Endodermal cell (in vitro differentiated cells): ENCODE data around the gene M1AP. TPM values are rescaled to one million over a fixed set of nuclear protein-coding genes. Genes with fewer than 3 reads are reported as not detected.

Source experiments
- DNase-seq: peaks from one replicate; pipeline ENCODE4 v3.0.0-alpha.2; 2017
- H3K27ac ChIP-seq: 2 replicates; pipeline ENCODE4 v1.5.1; 2013; ENCODE audit warnings: mild to moderate bottlenecking, low read depth, low read length, moderate library complexity
- H3K27me3 ChIP-seq: 2 replicates; pipeline ENCODE4 v1.6.1; 2013; ENCODE audit warnings: mild to moderate bottlenecking, low read length, moderate library complexity; ENCODE audit not compliant: insufficient read depth, control insufficient read depth, poor library complexity, severe bottlenecking
- H3K36me3 ChIP-seq: 2 replicates; pipeline ENCODE4 v1.7.0; 2013; ENCODE audit warnings: mild to moderate bottlenecking, low read length, moderate library complexity; ENCODE audit not compliant: control insufficient read depth, insufficient read depth
- H3K4me1 ChIP-seq: one replicate; pipeline ENCODE4 v1.7.0; 2013; ENCODE audit warnings: low read length; ENCODE audit not compliant: control insufficient read depth, insufficient read depth
- H3K4me3 ChIP-seq: 2 replicates; pipeline ENCODE4 v1.5.1; 2013; ENCODE audit warnings: mild to moderate bottlenecking, low read length, moderate library complexity
- H3K9ac ChIP-seq: 2 replicates; pipeline ENCODE4 v1.6.1; 2013; ENCODE audit warnings: mild to moderate bottlenecking, low read length, moderate library complexity; ENCODE audit not compliant: poor library complexity, severe bottlenecking; ENCODE audit errors: extremely low read depth
- H3K9me3 ChIP-seq: 2 replicates; pipeline ENCODE4 v1.6.1; 2013; ENCODE audit warnings: mild to moderate bottlenecking, low read length, moderate library complexity; ENCODE audit not compliant: control insufficient read depth
- H3K27ac Mint-ChIP-seq: 2 replicates; pipeline ENCODE4 v1.8.0; 2020; ENCODE audit warnings: mixed read lengths
- H3K27me3 Mint-ChIP-seq: 2 replicates; pipeline ENCODE4 v1.8.0; 2021; ENCODE audit warnings: mild to moderate bottlenecking, mixed read lengths; ENCODE audit not compliant: insufficient read depth
- H3K36me3 Mint-ChIP-seq: 2 replicates; pipeline ENCODE4 v1.8.0; 2020; ENCODE audit warnings: low read depth, mixed read lengths
- H3K4me1 Mint-ChIP-seq: 2 replicates; pipeline ENCODE4 v1.8.0; 2020; ENCODE audit warnings: mixed read lengths
- H3K4me3 Mint-ChIP-seq: 2 replicates; pipeline ENCODE4 v1.8.0; 2020; ENCODE audit warnings: mild to moderate bottlenecking, moderate library complexity, mixed read lengths
- H3K9me3 Mint-ChIP-seq: 2 replicates; pipeline ENCODE4 v1.8.0; 2020; ENCODE audit warnings: mild to moderate bottlenecking, mixed read lengths
- WGBS, 2 experiments: methylation state at CpG; one replicate each; pipeline versions ENCODE4 v1.1.5 to v1.1.7; 2013; ENCODE audit warnings: missing lambda C conversion rate in 2 of 2, mixed read lengths in 1 of 2; ENCODE audit not compliant: insufficient coverage in 1 of 2, insufficient read length in 1 of 2; 5-methylcytosine and 5-hydroxymethylcytosine counted together
- total RNA-seq, 2 donors: library from RNA; stranded (reverse); fragmentation: NEBNext Ultra II Directional in 1 of 2; extraction: Animal tissue kit (Norgen Biotek cat#: 25700) in 1 of 2; gene quantifications; 2 replicates in 1 of 2; 3 replicates in 1 of 2; pipeline ENCODE4 v1.2.1, GENCODE V29; 2021
- TF ChIP-seq, protein P1 (sequence below): fragments of 200-600 bp; sonication (generic); conservative IDR thresholded peaks from 2 replicates; pipeline ENCODE4 v1.5.0; 2021; ENCODE audit warnings: antibody characterized with exemption, mild to moderate bottlenecking

Gene M1AP
- total RNA-seq, 2 donors from 2014 or later, result 3.8 to 5.5 TPM

DNA sequence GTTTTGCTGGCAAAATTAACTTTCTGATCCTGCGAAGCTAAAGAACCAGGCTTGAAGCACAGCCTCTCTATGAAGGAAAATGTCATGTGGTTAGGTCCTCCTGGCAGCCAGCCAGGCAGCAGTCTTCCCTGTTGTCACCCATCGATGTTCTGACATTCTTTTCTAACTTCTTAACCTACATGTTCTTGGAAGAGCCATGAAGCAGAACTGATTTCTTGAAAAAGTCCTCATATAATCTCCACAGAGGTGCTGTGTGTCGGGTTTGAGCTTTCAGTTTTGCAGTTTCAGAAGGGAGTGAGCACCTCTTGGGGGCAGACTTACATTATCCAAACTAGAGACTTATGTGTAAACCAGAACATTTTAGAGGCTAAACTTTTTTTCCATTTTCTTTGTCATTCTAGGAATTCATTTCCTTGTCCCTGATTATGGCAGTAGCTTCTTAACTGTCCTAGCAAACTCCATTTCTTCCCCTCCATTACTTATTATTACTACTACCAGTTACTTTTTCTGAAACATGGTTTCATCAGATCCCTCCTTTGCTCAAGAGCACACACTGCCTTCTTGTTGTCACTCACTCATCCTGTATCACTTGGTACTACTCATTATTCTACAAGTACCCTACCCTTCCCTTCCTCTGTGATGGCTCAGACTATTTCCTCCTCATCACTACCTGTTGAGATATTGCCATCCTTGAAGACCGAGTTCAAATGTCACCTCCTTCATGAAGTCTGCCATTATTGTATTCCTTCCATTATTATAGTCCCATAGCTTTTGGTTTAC is 62.5 kb downstream of the M1AP start:
- Histone ChIP-seq H3K9me3 (no peaks in the 10 kb centered on the region), H3K4me3 (no peak overlapping the region), H3K9ac (no peak overlapping the region), H3K4me1 (peaks cover 16% of the 10 kb centered on the region), H3K36me3 (no peaks in the 10 kb centered on the region), H3K27ac (no peak overlapping the region), H3K27me3 (peaks cover 9% of the 10 kb centered on the region)
- TF ChIP-seq, protein P1, sequence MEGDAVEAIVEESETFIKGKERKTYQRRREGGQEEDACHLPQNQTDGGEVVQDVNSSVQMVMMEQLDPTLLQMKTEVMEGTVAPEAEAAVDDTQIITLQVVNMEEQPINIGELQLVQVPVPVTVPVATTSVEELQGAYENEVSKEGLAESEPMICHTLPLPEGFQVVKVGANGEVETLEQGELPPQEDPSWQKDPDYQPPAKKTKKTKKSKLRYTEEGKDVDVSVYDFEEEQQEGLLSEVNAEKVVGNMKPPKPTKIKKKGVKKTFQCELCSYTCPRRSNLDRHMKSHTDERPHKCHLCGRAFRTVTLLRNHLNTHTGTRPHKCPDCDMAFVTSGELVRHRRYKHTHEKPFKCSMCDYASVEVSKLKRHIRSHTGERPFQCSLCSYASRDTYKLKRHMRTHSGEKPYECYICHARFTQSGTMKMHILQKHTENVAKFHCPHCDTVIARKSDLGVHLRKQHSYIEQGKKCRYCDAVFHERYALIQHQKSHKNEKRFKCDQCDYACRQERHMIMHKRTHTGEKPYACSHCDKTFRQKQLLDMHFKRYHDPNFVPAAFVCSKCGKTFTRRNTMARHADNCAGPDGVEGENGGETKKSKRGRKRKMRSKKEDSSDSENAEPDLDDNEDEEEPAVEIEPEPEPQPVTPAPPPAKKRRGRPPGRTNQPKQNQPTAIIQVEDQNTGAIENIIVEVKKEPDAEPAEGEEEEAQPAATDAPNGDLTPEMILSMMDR, result no peak
- Mint-ChIP-seq H3K4me3 (no peak overlapping the region), H3K9me3 (no peaks in the 10 kb centered on the region), H3K36me3 (no peaks in the 10 kb centered on the region), H3K4me1 (peaks cover 26% of the 10 kb centered on the region), H3K27me3 (peaks cover 13% of the 10 kb centered on the region), H3K27ac (no peak overlapping the region)
- DNase-seq, result no peak
- WGBS, 2 experiments, result 84 to 93% methylated on average over 4 of the region's 4 CpGs

DNA sequence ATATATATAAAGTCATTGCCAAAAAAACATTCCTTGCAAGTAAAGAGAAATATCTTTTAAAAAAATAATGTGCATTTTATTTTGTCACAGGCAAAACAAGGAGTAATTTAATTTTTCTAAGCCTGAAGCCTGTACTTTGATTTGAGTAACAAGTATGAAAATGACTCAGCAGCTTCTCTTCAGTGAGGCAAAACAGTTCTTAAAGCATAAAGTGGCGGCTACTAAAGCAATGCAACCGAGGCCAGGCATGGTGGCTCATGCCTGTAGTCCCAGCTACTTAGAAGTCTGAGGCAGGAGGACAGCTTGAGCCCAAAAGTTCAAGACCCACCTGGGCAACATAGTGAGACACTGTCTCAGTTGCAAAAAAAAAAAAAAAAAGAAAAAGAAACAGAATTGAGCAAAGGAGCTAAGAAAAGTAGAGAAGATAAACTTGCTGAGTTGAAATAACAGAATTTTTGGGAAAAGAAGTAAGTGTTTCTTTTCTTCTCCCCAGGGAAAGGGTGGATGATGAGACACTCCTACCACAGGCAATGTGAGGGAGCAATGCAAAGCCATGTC is 64.0 kb downstream of the M1AP start:
- no peak overlapping the region for H3K27ac ChIP-seq
- DNase-seq, result no peak
- H3K36me3 ChIP-seq, result no peaks in the 10 kb centered on the region
- H3K27me3 ChIP-seq, result peaks cover 18% of the 10 kb centered on the region
- TF ChIP-seq, protein P1, result no peak
- H3K27ac Mint-ChIP-seq, result no peak overlapping the region
- H3K9me3 ChIP-seq, result no peaks in the 10 kb centered on the region
- H3K36me3 Mint-ChIP-seq, result no peaks in the 10 kb centered on the region
- peaks cover 22% of the 10 kb centered on the region for H3K4me1 Mint-ChIP-seq
- H3K4me3 Mint-ChIP-seq, result no peak overlapping the region
- no peaks in the 10 kb centered on the region for H3K9me3 Mint-ChIP-seq
- no peak overlapping the region for H3K9ac ChIP-seq
- H3K4me3 ChIP-seq, result no peak overlapping the region
- 72 to 80% methylated on average over 2 of the region's 2 CpGs for WGBS, 2 experiments
- H3K4me1 ChIP-seq, result peaks cover 8% of the 10 kb centered on the region
- H3K27me3 Mint-ChIP-seq, result peaks cover 17% of the 10 kb centered on the region

DNA sequence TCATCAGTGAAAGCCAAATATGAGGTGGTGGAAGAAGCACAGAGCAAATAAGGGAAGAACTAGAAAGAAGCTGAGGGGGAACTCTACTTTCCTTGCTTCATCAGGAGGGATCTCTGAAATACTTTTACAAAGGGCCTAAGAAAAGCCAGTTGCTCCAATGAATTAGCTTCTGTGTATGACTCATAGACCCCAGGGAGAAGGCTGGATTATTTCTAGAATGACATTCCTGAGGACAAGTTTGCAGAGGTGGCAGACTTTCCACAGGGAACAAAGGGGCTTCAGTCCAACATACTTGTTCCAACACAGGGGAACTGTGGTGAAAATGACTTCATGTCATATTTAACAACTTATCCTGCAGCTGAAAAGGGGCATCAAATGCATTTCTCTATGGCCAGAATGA is 64.6 kb downstream of the M1AP start:
- DNase-seq, result no peak
- Mint-ChIP-seq H3K36me3 (no peaks in the 10 kb centered on the region), H3K27me3 (peaks cover 17% of the 10 kb centered on the region), H3K4me3 (no peak overlapping the region), H3K27ac (peak overlapping the region; percentile 48), H3K4me1 (peaks cover 16% of the 10 kb centered on the region), H3K9me3 (no peaks in the 10 kb centered on the region)
- Histone ChIP-seq H3K9ac (no peak overlapping the region), H3K27me3 (peaks cover 24% of the 10 kb centered on the region), H3K9me3 (no peaks in the 10 kb centered on the region), H3K27ac (no peak overlapping the region), H3K36me3 (no peaks in the 10 kb centered on the region), H3K4me1 (peaks cover 1% of the 10 kb centered on the region), H3K4me3 (no peak overlapping the region)
- TF ChIP-seq, protein P1, result no peak
